GM23338 (cell line): ENCODE measurements around the gene ABCA12. TPM values are rescaled to one million over a fixed set of nuclear protein-coding genes. Genes with fewer than 3 reads are reported as not detected.

Source experiments
- ATAC-seq: fragments of 200-7000 bp; cut with Tn5 transposase; 3 replicates; pipeline ENCODE4 v1.9.1; 2020
- DNase-seq: peaks from one replicate; pipeline ENCODE4 v3.0.0-alpha.2; 2015; ENCODE audit warnings: low spot score
- H2AFZ ChIP-seq: fragments of 200-600 bp; sonication (generic); 2 replicates; pipeline ENCODE4 v1.8.0; 2016; ENCODE audit warnings: antibody characterized with exemption, mild to moderate bottlenecking, moderate library complexity
- H3F3A ChIP-seq: fragments of 200-600 bp; sonication (generic); replicated peaks from 2 replicates; pipeline ENCODE4 v1.8.0; 2017; ENCODE audit warnings: antibody characterized with exemption, mixed run types, low read depth
- H3K27ac ChIP-seq: fragments of 200-600 bp; sonication (generic); 2 replicates; pipeline ENCODE4 v1.6.1; 2016; ENCODE audit warnings: low read depth
- H3K27me3 ChIP-seq: fragments of 200-600 bp; sonication (generic); 2 replicates; pipeline ENCODE4 v1.8.0; 2016; ENCODE audit warnings: mild to moderate bottlenecking, mixed run types, moderate library complexity; ENCODE audit not compliant: insufficient read depth
- H3K36me3 ChIP-seq: fragments of 200-600 bp; sonication (generic); 2 replicates; pipeline ENCODE4 v1.8.0; 2016; ENCODE audit warnings: mild to moderate bottlenecking; ENCODE audit not compliant: insufficient read depth
- H3K4me1 ChIP-seq: fragments of 200-600 bp; sonication (generic); 2 replicates; pipeline ENCODE4 v1.8.0; 2016; ENCODE audit warnings: mild to moderate bottlenecking, moderate library complexity; ENCODE audit not compliant: insufficient read depth
- H3K4me2 ChIP-seq: fragments of 200-600 bp; sonication (generic); 2 replicates; pipeline ENCODE4 v1.7.1; 2017; ENCODE audit warnings: mixed run types
- H3K4me3 ChIP-seq: fragments of 200-600 bp; sonication (generic); 2 replicates; pipeline ENCODE4 v1.6.1; 2016; ENCODE audit warnings: mixed run types
- H3K79me2 ChIP-seq: fragments of 200-600 bp; sonication (generic); replicated peaks from 2 replicates; pipeline ENCODE4 v1.8.0; 2017; ENCODE audit warnings: mild to moderate bottlenecking; ENCODE audit not compliant: insufficient read depth
- H3K9me2 ChIP-seq: fragments of 200-600 bp; sonication (generic); 2 replicates; pipeline ENCODE4 v1.8.0; 2017; ENCODE audit not compliant: insufficient read depth
- H4K20me1 ChIP-seq: fragments of 200-600 bp; sonication (generic); replicated peaks from 2 replicates; pipeline ENCODE4 v1.8.0; 2017; ENCODE audit warnings: mild to moderate bottlenecking; ENCODE audit not compliant: insufficient read depth
- H3K27ac Mint-ChIP-seq: 2 replicates; pipeline ENCODE4 v1.8.0; 2020; ENCODE audit warnings: inconsistent platforms, mild to moderate bottlenecking, moderate library complexity, mixed read lengths
- H3K27me3 Mint-ChIP-seq: 3 replicates; pipeline ENCODE4 v1.8.0; 2022; ENCODE audit warnings: low read depth, mild to moderate bottlenecking, moderate library complexity, mixed read lengths, inconsistent platforms; ENCODE audit not compliant: insufficient read depth, poor library complexity
- H3K36me3 Mint-ChIP-seq: 3 replicates; pipeline ENCODE4 v1.8.0; 2021; ENCODE audit warnings: low read depth, mild to moderate bottlenecking, inconsistent platforms, moderate library complexity, mixed read lengths
- H3K4me1 Mint-ChIP-seq: 3 replicates; pipeline ENCODE4 v1.8.0; 2020; ENCODE audit warnings: mild to moderate bottlenecking, inconsistent platforms, mixed read lengths
- H3K4me3 Mint-ChIP-seq: 3 replicates; pipeline ENCODE4 v1.8.0; 2021; ENCODE audit warnings: moderate library complexity, mild to moderate bottlenecking, inconsistent platforms, mixed read lengths
- H3K9me3 Mint-ChIP-seq: 3 replicates; pipeline ENCODE4 v1.8.0; 2020; ENCODE audit warnings: moderate library complexity, mild to moderate bottlenecking, inconsistent platforms, mixed read lengths
- CREB1 ChIP-seq: fragments of 250-450 bp; sonication (Bioruptor Pico); IDR thresholded peaks from 2 replicates; pipeline ENCODE4 v1.5.0; 2020; ENCODE audit warnings: low read depth, mild to moderate bottlenecking, moderate library complexity
- ETS1 ChIP-seq: IDR thresholded peaks from 2 replicates; pipeline ENCODE4 v1.6.1; 2016; ENCODE audit warnings: antibody characterized with exemption
- EZH2 ChIP-seq: fragments of 200-600 bp; sonication (generic); IDR thresholded peaks from one replicate; pipeline ENCODE4 v1.8.0; 2017; ENCODE audit warnings: antibody characterized with exemption, mild to moderate bottlenecking, low read depth; ENCODE audit not compliant: unreplicated experiment
- EZH2phosphoT487 ChIP-seq: fragments of 200-600 bp; sonication (generic); IDR thresholded peaks from one replicate; pipeline ENCODE4 v1.8.1; 2018; ENCODE audit warnings: antibody characterized with exemption; ENCODE audit not compliant: unreplicated experiment
- JUNB ChIP-seq: IDR thresholded peaks from one replicate; pipeline ENCODE4 v1.6.1; 2016; ENCODE audit warnings: antibody characterized with exemption; ENCODE audit not compliant: unreplicated experiment
- NANOG ChIP-seq: IDR thresholded peaks from 2 replicates; pipeline ENCODE4 v1.6.1; 2016; ENCODE audit warnings: antibody characterized with exemption, borderline replicate concordance
- POLR2AphosphoS5 ChIP-seq: IDR thresholded peaks from 2 replicates; pipeline ENCODE4 v1.6.1; 2016; ENCODE audit warnings: antibody characterized with exemption, low read depth
- STAT1 ChIP-seq: IDR thresholded peaks from one replicate; pipeline ENCODE4 v1.6.1; 2016; ENCODE audit warnings: antibody characterized with exemption; ENCODE audit not compliant: unreplicated experiment
- ZNF114 ChIP-seq: fragments of 250-450 bp; sonication (Bioruptor Pico); IDR thresholded peaks from 2 replicates; pipeline ENCODE4 v1.5.0; 2020; ENCODE audit warnings: mild to moderate bottlenecking, moderate library complexity
- ZNF331 ChIP-seq: fragments of 250-450 bp; sonication (Bioruptor Pico); IDR thresholded peaks from 2 replicates; pipeline ENCODE4 v1.5.0; 2020; ENCODE audit warnings: low read depth, mild to moderate bottlenecking, moderate library complexity
- ZNF462 ChIP-seq: fragments of 250-450 bp; sonication (Bioruptor Pico); IDR thresholded peaks from 2 replicates; pipeline ENCODE4 v1.5.0; 2020; ENCODE audit warnings: mild to moderate bottlenecking, moderate library complexity
- polyA plus RNA-seq: library from polyadenylated mRNA; unstranded; fragments of >200 nt; fragmentation: Nextera tagmentation; extraction: Ambion mirVana; gene quantifications from 2 replicates; pipeline ENCODE4 v1.2.1, GENCODE V29; 2016
- total RNA-seq: library from RNA; depleted of rRNA; stranded (reverse); fragments of >200 nt; shearing (Covaris generic); gene quantifications from 2 replicates; pipeline ENCODE4 v1.2.3, GENCODE V29; 2014
- TF ChIP-seq, protein P1 (sequence below), 2 experiments: fragments of 200-600 bp in 1 of 2; sonication (generic) in 1 of 2; conservative IDR thresholded peaks; 2 replicates each; pipeline versions ENCODE4 v1.5.1 to v1.6.1; 2016 to 2017; ENCODE audit warnings: antibody characterized with exemption in 2 of 2, low read depth in 2 of 2, mild to moderate bottlenecking in 2 of 2, moderate library complexity in 1 of 2
- TF ChIP-seq, protein P2 (sequence below): IDR thresholded peaks from one replicate; pipeline ENCODE4 v1.6.1; 2018; ENCODE audit warnings: antibody characterized with exemption; ENCODE audit not compliant: unreplicated experiment

Gene ABCA12
- total and polyA plus RNA-seq, 2 experiments from 2014 or later: 0.05 to 0.10 TPM

DNA sequence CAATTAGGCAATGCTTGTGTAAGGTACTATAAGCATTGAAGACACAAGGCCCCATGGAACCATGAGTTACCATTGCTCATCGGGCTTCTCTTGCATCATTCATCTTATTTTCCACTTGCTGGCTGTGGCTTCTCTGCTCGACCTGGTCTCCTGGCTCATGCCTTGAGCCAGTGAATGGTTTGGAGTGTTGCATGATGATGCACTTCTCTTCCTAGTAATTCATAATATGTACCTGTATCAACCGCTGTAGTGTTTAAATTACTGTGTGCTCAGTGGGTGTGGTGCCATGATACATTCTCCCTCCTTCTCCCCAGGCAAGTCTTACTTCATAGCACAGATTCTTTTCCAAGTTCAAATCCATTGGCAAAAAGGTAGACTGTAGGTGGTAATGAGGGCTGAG, 66.8 kb downstream of the ABCA12 start:
- Mint-ChIP-seq H3K27ac (no peak overlapping the region), H3K27me3 (no peaks in the 10 kb centered on the region), H3K36me3 (no peaks in the 10 kb centered on the region), H3K4me3 (no peak overlapping the region), H3K4me1 (peaks cover 5% of the 10 kb centered on the region), H3K9me3 (no peaks in the 10 kb centered on the region)
- Histone ChIP-seq H2AFZ (peak overlapping the region; percentile 66), H4K20me1 (no peaks in the 10 kb centered on the region), H3K4me1 (no peaks in the 10 kb centered on the region), H3K27ac (no peak overlapping the region), H3K4me2 (no peak overlapping the region), H3K27me3 (no peaks in the 10 kb centered on the region), H3K4me3 (no peak overlapping the region), H3K79me2 (no peaks in the 10 kb centered on the region), H3F3A (no peaks in the 10 kb centered on the region), H3K9me2 (0 out of 2 replicates have a peak, but pooled peaks cover 2% of the 10 kb centered on the region), H3K36me3 (no peaks in the 10 kb centered on the region)
- ATAC-seq (no peak), DNase-seq (no peak)
- TF ChIP-seq ZNF462 (CRISPR knock-in tag) (no peak), ZNF331 (no peak), STAT1 (no peak), EZH2 (no peak), EZH2phosphoT487 (no peak), CREB1 (CRISPR knock-in tag) (no peak), NANOG (no peak), ETS1 (no peak), POLR2AphosphoS5 (no peak), ZNF114 (no peak), JUNB (no peak)
- TF ChIP-seq, protein P1, sequence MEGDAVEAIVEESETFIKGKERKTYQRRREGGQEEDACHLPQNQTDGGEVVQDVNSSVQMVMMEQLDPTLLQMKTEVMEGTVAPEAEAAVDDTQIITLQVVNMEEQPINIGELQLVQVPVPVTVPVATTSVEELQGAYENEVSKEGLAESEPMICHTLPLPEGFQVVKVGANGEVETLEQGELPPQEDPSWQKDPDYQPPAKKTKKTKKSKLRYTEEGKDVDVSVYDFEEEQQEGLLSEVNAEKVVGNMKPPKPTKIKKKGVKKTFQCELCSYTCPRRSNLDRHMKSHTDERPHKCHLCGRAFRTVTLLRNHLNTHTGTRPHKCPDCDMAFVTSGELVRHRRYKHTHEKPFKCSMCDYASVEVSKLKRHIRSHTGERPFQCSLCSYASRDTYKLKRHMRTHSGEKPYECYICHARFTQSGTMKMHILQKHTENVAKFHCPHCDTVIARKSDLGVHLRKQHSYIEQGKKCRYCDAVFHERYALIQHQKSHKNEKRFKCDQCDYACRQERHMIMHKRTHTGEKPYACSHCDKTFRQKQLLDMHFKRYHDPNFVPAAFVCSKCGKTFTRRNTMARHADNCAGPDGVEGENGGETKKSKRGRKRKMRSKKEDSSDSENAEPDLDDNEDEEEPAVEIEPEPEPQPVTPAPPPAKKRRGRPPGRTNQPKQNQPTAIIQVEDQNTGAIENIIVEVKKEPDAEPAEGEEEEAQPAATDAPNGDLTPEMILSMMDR (conservative IDR thresholded peaks at IDR 0.05; ENCODE audit: low read depth in 2 of 2): no peak
- TF ChIP-seq, protein P2, sequence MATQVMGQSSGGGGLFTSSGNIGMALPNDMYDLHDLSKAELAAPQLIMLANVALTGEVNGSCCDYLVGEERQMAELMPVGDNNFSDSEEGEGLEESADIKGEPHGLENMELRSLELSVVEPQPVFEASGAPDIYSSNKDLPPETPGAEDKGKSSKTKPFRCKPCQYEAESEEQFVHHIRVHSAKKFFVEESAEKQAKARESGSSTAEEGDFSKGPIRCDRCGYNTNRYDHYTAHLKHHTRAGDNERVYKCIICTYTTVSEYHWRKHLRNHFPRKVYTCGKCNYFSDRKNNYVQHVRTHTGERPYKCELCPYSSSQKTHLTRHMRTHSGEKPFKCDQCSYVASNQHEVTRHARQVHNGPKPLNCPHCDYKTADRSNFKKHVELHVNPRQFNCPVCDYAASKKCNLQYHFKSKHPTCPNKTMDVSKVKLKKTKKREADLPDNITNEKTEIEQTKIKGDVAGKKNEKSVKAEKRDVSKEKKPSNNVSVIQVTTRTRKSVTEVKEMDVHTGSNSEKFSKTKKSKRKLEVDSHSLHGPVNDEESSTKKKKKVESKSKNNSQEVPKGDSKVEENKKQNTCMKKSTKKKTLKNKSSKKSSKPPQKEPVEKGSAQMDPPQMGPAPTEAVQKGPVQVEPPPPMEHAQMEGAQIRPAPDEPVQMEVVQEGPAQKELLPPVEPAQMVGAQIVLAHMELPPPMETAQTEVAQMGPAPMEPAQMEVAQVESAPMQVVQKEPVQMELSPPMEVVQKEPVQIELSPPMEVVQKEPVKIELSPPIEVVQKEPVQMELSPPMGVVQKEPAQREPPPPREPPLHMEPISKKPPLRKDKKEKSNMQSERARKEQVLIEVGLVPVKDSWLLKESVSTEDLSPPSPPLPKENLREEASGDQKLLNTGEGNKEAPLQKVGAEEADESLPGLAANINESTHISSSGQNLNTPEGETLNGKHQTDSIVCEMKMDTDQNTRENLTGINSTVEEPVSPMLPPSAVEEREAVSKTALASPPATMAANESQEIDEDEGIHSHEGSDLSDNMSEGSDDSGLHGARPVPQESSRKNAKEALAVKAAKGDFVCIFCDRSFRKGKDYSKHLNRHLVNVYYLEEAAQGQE: no peak
